ENCODE results near the gene SETD4. TPM values are rescaled to one million over a fixed set of nuclear protein-coding genes. Genes with fewer than 3 reads are reported as not detected.

The SETD4 gene
- total RNA-seq, 4 donors from 2014 or later = 27.6 to 41.1 (median 31.1) TPM

- TF ChIP-seq CTCF (IDR thresholded peaks at IDR 0.05) (no peak), EP300 (IDR thresholded peaks at IDR 0.05) (no peak), POLR2A (IDR thresholded peaks at IDR 0.05) (no peak)
- H3K4me1 ChIP-seq = peaks cover 0 to 22% (median 0%) of the 10 kb centered on the region in 4 donors
- H3K9me3 ChIP-seq = peaks cover 0 to 8% (median 0%) of the 10 kb centered on the region in 4 donors
- H3K36me3 ChIP-seq = no peaks in the 10 kb centered on the region
- H3K27ac ChIP-seq = no peak overlapping the region
- WGBS, 2 donors = 78 to 87% methylated on average over 11 of the region's 11 CpGs
- H3K4me3 ChIP-seq = no peak overlapping the region
- H3K27me3 ChIP-seq = no peaks in the 10 kb centered on the region
- DNase-seq (ENCODE audit: low spot score in 2 of 2) = no peak
These were observed 75.5 kb downstream of the SETD4 start for GRCh38 chr21:35984654-35985361.

Small RNA genes lying within 50 kb of the gene (small RNA-seq; reads per million reads assigned to genes)
- not detected for gene RNU6-992P

Other genes with a start within 250 kb of the SETD4 start
- gene CBR1, start 9.5 kb upstream of the SETD4 start, total RNA-seq = 100 to 1,000 TPM; 159 to 406 (median 222) TPM
- gene CBR3, start 74.6 kb upstream of the SETD4 start, total RNA-seq = 10 to 100 TPM; 22.8 to 53.0 (median 42.1) TPM
- 10 to 100 TPM; 12.3 to 29.9 (median 22.0) TPM for gene DOP1B, start 96.3 kb upstream of the SETD4 start, total RNA-seq

Measured in tibial nerve (tissue), 4 donors.